ENCODE data around the gene GAL. TPM values are rescaled to one million over a fixed set of nuclear protein-coding genes. Genes with fewer than 3 reads are reported as not detected.

GAL gene
- total RNA-seq, 1 donor from 2014 or later: 3.4 TPM

GRCh38 chr11:68690671-68691401 lies 6.5 kb downstream of the GAL start:
- DNase-seq (ENCODE audit: extremely low spot score, unreplicated experiment): no peak
- Mint-ChIP-seq H3K4me3 (no peak overlapping the region), H3K9me3 (no peaks in the 10 kb centered on the region), H3K36me3 (no peaks in the 10 kb centered on the region), H3K27ac (no peak overlapping the region), H3K27me3 (peaks cover 72% of the 10 kb centered on the region), H3K4me1 (ENCODE audit: unreplicated experiment) (peaks cover 10% of the 10 kb centered on the region)
- TF ChIP-seq, protein P1, sequence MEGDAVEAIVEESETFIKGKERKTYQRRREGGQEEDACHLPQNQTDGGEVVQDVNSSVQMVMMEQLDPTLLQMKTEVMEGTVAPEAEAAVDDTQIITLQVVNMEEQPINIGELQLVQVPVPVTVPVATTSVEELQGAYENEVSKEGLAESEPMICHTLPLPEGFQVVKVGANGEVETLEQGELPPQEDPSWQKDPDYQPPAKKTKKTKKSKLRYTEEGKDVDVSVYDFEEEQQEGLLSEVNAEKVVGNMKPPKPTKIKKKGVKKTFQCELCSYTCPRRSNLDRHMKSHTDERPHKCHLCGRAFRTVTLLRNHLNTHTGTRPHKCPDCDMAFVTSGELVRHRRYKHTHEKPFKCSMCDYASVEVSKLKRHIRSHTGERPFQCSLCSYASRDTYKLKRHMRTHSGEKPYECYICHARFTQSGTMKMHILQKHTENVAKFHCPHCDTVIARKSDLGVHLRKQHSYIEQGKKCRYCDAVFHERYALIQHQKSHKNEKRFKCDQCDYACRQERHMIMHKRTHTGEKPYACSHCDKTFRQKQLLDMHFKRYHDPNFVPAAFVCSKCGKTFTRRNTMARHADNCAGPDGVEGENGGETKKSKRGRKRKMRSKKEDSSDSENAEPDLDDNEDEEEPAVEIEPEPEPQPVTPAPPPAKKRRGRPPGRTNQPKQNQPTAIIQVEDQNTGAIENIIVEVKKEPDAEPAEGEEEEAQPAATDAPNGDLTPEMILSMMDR (conservative IDR thresholded peaks at IDR 0.05): no peak

DNA sequence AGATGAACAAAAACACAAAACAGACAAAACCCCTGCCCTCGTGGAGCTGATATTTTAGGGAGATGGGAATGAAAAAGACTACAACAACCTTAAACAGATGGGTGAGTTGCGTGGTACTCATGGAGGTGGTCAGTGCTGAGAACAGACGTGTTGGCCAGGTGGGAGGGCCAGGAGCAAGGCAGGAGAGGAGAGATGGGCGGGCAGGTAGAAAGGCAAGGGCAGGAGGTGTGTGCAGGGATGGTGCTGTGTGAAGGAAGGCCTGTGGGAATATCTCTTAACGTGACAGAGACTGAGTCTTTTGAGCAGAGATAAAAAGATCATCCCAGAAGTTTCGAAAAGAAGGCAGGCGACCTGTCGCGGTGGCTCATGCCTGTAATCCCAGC lies 7.0 kb downstream of the GAL start:
- no peak overlapping the region for H3K4me3 Mint-ChIP-seq
- no peak for DNase-seq (ENCODE audit: extremely low spot score, unreplicated experiment)
- H3K36me3 Mint-ChIP-seq: no peaks in the 10 kb centered on the region
- peaks cover 10% of the 10 kb centered on the region for H3K4me1 Mint-ChIP-seq (ENCODE audit: unreplicated experiment)
- TF ChIP-seq, protein P1 (conservative IDR thresholded peaks at IDR 0.05): no peak
- H3K27me3 Mint-ChIP-seq: peaks cover 66% of the 10 kb centered on the region
- no peak overlapping the region for H3K27ac Mint-ChIP-seq
- no peaks in the 10 kb centered on the region for H3K9me3 Mint-ChIP-seq

- Mint-ChIP-seq H3K4me3 (no peak overlapping the region), H3K4me1 (ENCODE audit: unreplicated experiment) (peaks cover 10% of the 10 kb centered on the region), H3K27ac (no peak overlapping the region), H3K27me3 (peaks cover 59% of the 10 kb centered on the region), H3K36me3 (no peaks in the 10 kb centered on the region), H3K9me3 (no peaks in the 10 kb centered on the region)
- TF ChIP-seq, protein P1 (conservative IDR thresholded peaks at IDR 0.05): no peak
- no peak for DNase-seq (ENCODE audit: extremely low spot score, unreplicated experiment)
Measured at GRCh38 chr11:68692115-68692514, 7.8 kb downstream of the GAL start.

- Mint-ChIP-seq H3K36me3 (no peaks in the 10 kb centered on the region), H3K4me1 (ENCODE audit: unreplicated experiment) (peaks cover 10% of the 10 kb centered on the region), H3K4me3 (no peak overlapping the region), H3K9me3 (no peaks in the 10 kb centered on the region), H3K27ac (no peak overlapping the region), H3K27me3 (peaks cover 54% of the 10 kb centered on the region)
- DNase-seq (ENCODE audit: extremely low spot score, unreplicated experiment): no peak
- TF ChIP-seq, protein P1 (conservative IDR thresholded peaks at IDR 0.05): no peak
Measured at GRCh38 chr11:68692871-68693483, 8.6 kb downstream of the GAL start.

DNA sequence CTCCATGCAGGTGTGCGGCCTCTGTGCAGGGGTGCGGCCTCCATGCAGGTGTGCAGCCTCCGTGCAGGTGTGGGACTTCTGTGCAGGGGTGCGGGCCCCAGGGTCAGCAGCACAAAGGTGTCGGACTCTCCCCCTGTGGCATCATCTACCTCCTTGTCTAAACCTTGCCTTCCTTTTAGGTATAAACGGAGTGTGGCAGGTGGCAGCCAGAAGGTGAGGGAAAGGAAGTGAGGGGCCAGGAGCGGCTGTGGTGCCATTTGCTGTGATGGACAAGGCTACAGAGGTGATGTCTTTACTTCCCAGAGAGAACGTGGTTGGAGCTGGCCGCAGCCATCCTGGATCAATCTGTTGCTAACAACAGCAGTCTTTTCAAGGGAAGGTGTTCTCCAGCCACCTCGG lies 9.1 kb downstream of the GAL start:
- Mint-ChIP-seq H3K27ac (no peak overlapping the region), H3K36me3 (no peaks in the 10 kb centered on the region), H3K9me3 (no peaks in the 10 kb centered on the region), H3K4me3 (no peak overlapping the region), H3K4me1 (ENCODE audit: unreplicated experiment) (peaks cover 10% of the 10 kb centered on the region), H3K27me3 (peaks cover 49% of the 10 kb centered on the region)
- TF ChIP-seq, protein P1 (conservative IDR thresholded peaks at IDR 0.05): no peak
- DNase-seq (ENCODE audit: extremely low spot score, unreplicated experiment): no peak

Measured in type B pancreatic cell (in vitro differentiated cells).